GM19324 (cell line): ENCODE results near the gene IRS1.

Experiments used
- ATAC-seq: cut with Tn5 transposase; IDR thresholded peaks from one replicate; pipeline ENCODE4 v1.9.1; 2021; ENCODE audit warnings: mild to moderate bottlenecking, moderate library complexity; ENCODE audit not compliant: unreplicated experiment, low FRiP score

Gene IRS1

GRCh38 chr2:226733189-226733858 is 66.3 kb downstream of the IRS1 start:
- no peak for ATAC-seq

GRCh38 chr2:226732478-226733188 is 67.0 kb downstream of the IRS1 start:
- ATAC-seq, result no peak

- ATAC-seq, result no peak
Observed at GRCh38 chr2:226730481-226730880, 69.1 kb downstream of the IRS1 start.

GRCh38 chr2:226728996-226729395 is 70.6 kb downstream of the IRS1 start:
- no peak for ATAC-seq

GRCh38 chr2:226727251-226727650 is 72.4 kb downstream of the IRS1 start:
- no peak for ATAC-seq

GRCh38 chr2:226726546-226726945 is 73.1 kb downstream of the IRS1 start:
- ATAC-seq, result no peak

- ATAC-seq, result no peak
Observed at GRCh38 chr2:226725126-226725860, 74.3 kb downstream of the IRS1 start.

- ATAC-seq, result no peak
Observed at GRCh38 chr2:226721541-226721940, 78.1 kb downstream of the IRS1 start.

GRCh38 chr2:226720948-226721347 is 78.7 kb downstream of the IRS1 start:
- ATAC-seq, result no peak

GRCh38 chr2:226717719-226718118 is 81.9 kb downstream of the IRS1 start:
- no peak for ATAC-seq

- peak; percentile 45 for ATAC-seq
Observed at GRCh38 chr2:226716126-226716525, 83.5 kb downstream of the IRS1 start.

GRCh38 chr2:226715347-226715990 is 84.2 kb downstream of the IRS1 start:
- ATAC-seq, result no peak

- ATAC-seq, result no peak
Observed at GRCh38 chr2:226712941-226713340, 86.7 kb downstream of the IRS1 start.

GRCh38 chr2:226711606-226712296 is 87.9 kb downstream of the IRS1 start:
- ATAC-seq, result no peak

GRCh38 chr2:226707499-226707898 is 92.1 kb downstream of the IRS1 start:
- ATAC-seq, result no peak

- ATAC-seq, result no peak
Observed at GRCh38 chr2:226705965-226706364, 93.7 kb downstream of the IRS1 start.

GRCh38 chr2:226705133-226705886 is 94.3 kb downstream of the IRS1 start:
- no peak for ATAC-seq

- no peak for ATAC-seq
Observed at GRCh38 chr2:226703514-226703913, 96.1 kb downstream of the IRS1 start.

- no peak for ATAC-seq
Observed at GRCh38 chr2:226702376-226702775, 97.2 kb downstream of the IRS1 start.

GRCh38 chr2:226701052-226701451 is 98.6 kb downstream of the IRS1 start:
- no peak for ATAC-seq
